Spleen (tissue), 11 donors: Measurements from ENCODE around the gene F11R. TPM values are rescaled to one million over a fixed set of nuclear protein-coding genes. Genes with fewer than 3 reads are reported as not detected.

Source experiments
- DNase-seq: peaks from one replicate; pipeline ENCODE4 v3.0.0-alpha.2; 2020
- H3K27ac ChIP-seq, 8 donors: fragments of 200-600 bp; sonication (generic) in 7 of 8; 1 replicate in 4 of 8; 2 replicates in 4 of 8; pipeline versions ENCODE4 v1.5.0 to v1.8.0; 2016 to 2021; ENCODE audit warnings: inconsistent platforms in 4 of 8, mild to moderate bottlenecking in 4 of 8, moderate library complexity in 1 of 8
- H3K27me3 ChIP-seq, 7 donors: fragments of 200-600 bp; sonication (generic) in 6 of 7; replicated peaks in 1 of 7; 1 replicate in 4 of 7; 2 replicates in 3 of 7; pipeline versions ENCODE4 v1.5.0 to v1.8.0; 2016 to 2021; ENCODE audit warnings: inconsistent platforms in 3 of 7, mild to moderate bottlenecking in 1 of 7
- H3K36me3 ChIP-seq, 6 donors: fragments of 200-600 bp; sonication (generic) in 5 of 6; 1 replicate in 4 of 6; 2 replicates in 2 of 6; pipeline versions ENCODE4 v1.5.0 to v1.8.0; 2016 to 2021; ENCODE audit warnings: inconsistent platforms in 2 of 6
- H3K4me1 ChIP-seq, 6 donors: fragments of 200-600 bp; sonication (generic) in 5 of 6; 1 replicate in 3 of 6; 2 replicates in 3 of 6; pipeline versions ENCODE4 v1.5.0 to v1.8.0; 2016 to 2021; ENCODE audit warnings: inconsistent platforms in 3 of 6
- H3K4me3 ChIP-seq, 8 donors: fragments of 200-600 bp; sonication (generic) in 7 of 8; 1 replicate in 4 of 8; 2 replicates in 4 of 8; pipeline versions ENCODE4 v1.5.0 to v1.8.0; 2016 to 2021; ENCODE audit warnings: inconsistent platforms in 4 of 8, mild to moderate bottlenecking in 4 of 8, moderate library complexity in 2 of 8
- H3K9me3 ChIP-seq, 8 donors: fragments of 200-600 bp; sonication (generic) in 7 of 8; 1 replicate in 4 of 8; 2 replicates in 4 of 8; pipeline versions ENCODE4 v1.5.0 to v1.8.0; 2016 to 2021; ENCODE audit warnings: inconsistent platforms in 4 of 8
- POLR2A ChIP-seq, 3 donors: fragments of 450-650 bp; IDR thresholded peaks; one replicate each; pipeline ENCODE4 v1.5.1; 2017; ENCODE audit warnings: antibody characterized with exemption in 3 of 3, mild to moderate bottlenecking in 1 of 3
- POLR2AphosphoS5 ChIP-seq, 3 donors: sonication (generic); formaldehyde crosslinking; IDR thresholded peaks; one replicate each; pipeline ENCODE4 v1.5.1; 2017; ENCODE audit warnings: antibody characterized with exemption in 3 of 3
- WGBS, 5 donors: extraction: QIAGEN DNeasy Blood & Tissue Kit in 3 of 5; methylation state at CpG; one replicate each; pipeline versions ENCODE4 v1.1.5 to v1.1.7; 2013 to 2018; 5-methylcytosine and 5-hydroxymethylcytosine counted together
- intact Hi-C: fragments of 100-400 bp; cut with DNase I; formaldehyde crosslinking; loops from one replicate; pipeline ENCODE4 v1.15.0; 2023; ENCODE audit warnings: low total_unique reads
- polyA plus RNA-seq, 3 donors: library from polyadenylated mRNA; stranded (reverse); fragments of 200-250 nt; gene quantifications; one replicate each; pipeline ENCODE4 v1.2.1, GENCODE V29; 2013
- total RNA-seq, 7 donors: library from RNA; depleted of rRNA in 3 of 7; stranded (reverse); fragments of >200 nt in 3 of 7; fragmentation: NEBNext Ultra II Directional in 4 of 7; extraction: Animal tissue kit (Norgen Biotek cat#: 25700) in 4 of 7; gene quantifications; one replicate each; pipeline versions ENCODE4 v1.1.0 to v1.2.1, GENCODE V29; 2016 to 2021
- TF ChIP-seq, protein P1 (sequence below), 11 experiments: fragments of 200-600 bp in 7 of 11; fragments of 450-650 bp in 4 of 11; sonication (generic) in 4 of 11; IDR thresholded peaks in 8 of 11; conservative IDR thresholded peaks in 3 of 11; 1 replicate in 7 of 11; 2 replicates in 4 of 11; pipeline versions ENCODE4 v1.4.0 to v1.8.0; 2016 to 2021; ENCODE audit warnings: antibody characterized with exemption in 11 of 11, inconsistent platforms in 4 of 11, mild to moderate bottlenecking in 1 of 11
- donor health status: healthy with polysubstance abuse.
- donor health status: DM: no; HTN: no; CAD: no; lungs with moderate emphysema.
- donor health status: DM: no; HTN: no; CAD: no.
- donor health status: Bipolar disorder and iron deficiency.
- donor health status: healthy.
- donor health status: DM: no; HTN: no; CAD: no.
- donor health status: DM: yes; HTN: yes; CAD: no.

F11R gene
- total and polyA plus RNA-seq, 10 donors, result 6.4 to 77.2 (median 50.8) TPM

- Histone ChIP-seq H3K36me3 (no peaks in the 10 kb centered on the region), H3K9me3 (no peaks in the 10 kb centered on the region), H3K27ac (no peak overlapping the region), H3K27me3 (peaks cover 0 to 53% (median 18%) of the 10 kb centered on the region in 7 donors), H3K4me3 (no peak overlapping the region), H3K4me1 (peaks cover 0 to 19% (median 13%) of the 10 kb centered on the region in 6 donors)
- no peak for DNase-seq
- 67 to 86% (median 73%) methylated on average over 11 of the region's 11 CpGs for WGBS, 5 donors
- intact Hi-C loops, result no loop called here
- TF ChIP-seq POLR2AphosphoS5 (IDR thresholded peaks at IDR 0.05) (no peak), POLR2A (IDR thresholded peaks at IDR 0.05) (no peak)
- TF ChIP-seq, protein P1, sequence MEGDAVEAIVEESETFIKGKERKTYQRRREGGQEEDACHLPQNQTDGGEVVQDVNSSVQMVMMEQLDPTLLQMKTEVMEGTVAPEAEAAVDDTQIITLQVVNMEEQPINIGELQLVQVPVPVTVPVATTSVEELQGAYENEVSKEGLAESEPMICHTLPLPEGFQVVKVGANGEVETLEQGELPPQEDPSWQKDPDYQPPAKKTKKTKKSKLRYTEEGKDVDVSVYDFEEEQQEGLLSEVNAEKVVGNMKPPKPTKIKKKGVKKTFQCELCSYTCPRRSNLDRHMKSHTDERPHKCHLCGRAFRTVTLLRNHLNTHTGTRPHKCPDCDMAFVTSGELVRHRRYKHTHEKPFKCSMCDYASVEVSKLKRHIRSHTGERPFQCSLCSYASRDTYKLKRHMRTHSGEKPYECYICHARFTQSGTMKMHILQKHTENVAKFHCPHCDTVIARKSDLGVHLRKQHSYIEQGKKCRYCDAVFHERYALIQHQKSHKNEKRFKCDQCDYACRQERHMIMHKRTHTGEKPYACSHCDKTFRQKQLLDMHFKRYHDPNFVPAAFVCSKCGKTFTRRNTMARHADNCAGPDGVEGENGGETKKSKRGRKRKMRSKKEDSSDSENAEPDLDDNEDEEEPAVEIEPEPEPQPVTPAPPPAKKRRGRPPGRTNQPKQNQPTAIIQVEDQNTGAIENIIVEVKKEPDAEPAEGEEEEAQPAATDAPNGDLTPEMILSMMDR (IDR thresholded peaks at IDR 0.05 in 8 of 11, conservative IDR thresholded peaks at IDR 0.05 in 3 of 11), result no peak
Observed at GRCh38 chr1:160978510-160978927, 42.4 kb downstream of the F11R start.

GRCh38 chr1:160975026-160975425 is 45.9 kb downstream of the F11R start:
- H3K4me1 ChIP-seq, result no peaks in the 10 kb centered on the region
- intact Hi-C loops, result no loop called here

GRCh38 chr1:160973491-160973890 is 47.5 kb downstream of the F11R start:
- H3K9me3 ChIP-seq, result no peaks in the 10 kb centered on the region
- H3K4me1 ChIP-seq, result no peaks in the 10 kb centered on the region
- H3K4me3 ChIP-seq, result no peak overlapping the region
- TF ChIP-seq POLR2A (IDR thresholded peaks at IDR 0.05) (no peak), POLR2AphosphoS5 (IDR thresholded peaks at IDR 0.05) (no peak)
- TF ChIP-seq, protein P1 (IDR thresholded peaks at IDR 0.05 in 8 of 11, conservative IDR thresholded peaks at IDR 0.05 in 3 of 11), result no peak
- H3K27ac ChIP-seq, result no peak overlapping the region
- peaks cover 0 to 10% (median 0%) of the 10 kb centered on the region in 7 donors for H3K27me3 ChIP-seq
- 81 to 93% (median 90%) methylated on average over 4 of the region's 4 CpGs for WGBS, 5 donors
- DNase-seq, result no peak
- no peaks in the 10 kb centered on the region for H3K36me3 ChIP-seq
- intact Hi-C loops, result no loop called here

More at GRCh38 chr1:160975026-160975425, 45.9 kb downstream of the F11R start:
- Histone ChIP-seq H3K27me3 (peaks cover 0 to 20% (median 0%) of the 10 kb centered on the region in 7 donors), H3K27ac (no peak overlapping the region), H3K4me3 (no peak overlapping the region), H3K9me3 (no peaks in the 10 kb centered on the region), H3K36me3 (no peaks in the 10 kb centered on the region)
- 77 to 97% (median 89%) methylated on average over 2 of the region's 2 CpGs for WGBS, 5 donors
- no peak for DNase-seq
- no peak for TF ChIP-seq POLR2A (IDR thresholded peaks at IDR 0.05)
- TF ChIP-seq, protein P1 (IDR thresholded peaks at IDR 0.05 in 8 of 11, conservative IDR thresholded peaks at IDR 0.05 in 3 of 11), result no peak
- TF ChIP-seq POLR2AphosphoS5 (IDR thresholded peaks at IDR 0.05), result no peak

- TF ChIP-seq POLR2A (IDR thresholded peaks at IDR 0.05) (no peak), POLR2AphosphoS5 (IDR thresholded peaks at IDR 0.05) (no peak)
- TF ChIP-seq, protein P1 (IDR thresholded peaks at IDR 0.05 in 8 of 11, conservative IDR thresholded peaks at IDR 0.05 in 3 of 11), result no peak
- Histone ChIP-seq H3K4me3 (no peak overlapping the region), H3K27me3 (peaks cover 0 to 5% (median 0%) of the 10 kb centered on the region in 7 donors), H3K9me3 (no peaks in the 10 kb centered on the region), H3K27ac (no peak overlapping the region), H3K4me1 (no peaks in the 10 kb centered on the region), H3K36me3 (no peaks in the 10 kb centered on the region)
- no peak for DNase-seq
- 54 to 81% (median 59%) methylated on average over 3 of the region's 3 CpGs for WGBS, 5 donors
- intact Hi-C loops, result no loop called here
Observed at GRCh38 chr1:160972939-160973338, 48.0 kb downstream of the F11R start.
